Upper lobe of right lung (tissue), 1 donor: ENCODE results near the gene CNPY1. TPM values are rescaled to one million over a fixed set of nuclear protein-coding genes. Genes with fewer than 3 reads are reported as not detected.

Experiments used
- ATAC-seq: fragments of 200-7000 bp; cut with Tn5 transposase; one replicate; pipeline ENCODE4 v1.9.1; 2020; ENCODE audit warnings: mild to moderate bottlenecking, moderate library complexity
- DNase-seq: peaks from one replicate; pipeline ENCODE4 v3.0.0-alpha.2; 2020
- H3K27ac ChIP-seq: fragments of 200-600 bp; one replicate; pipeline ENCODE4 v1.8.0; 2022
- H3K27me3 ChIP-seq: fragments of 200-600 bp; one replicate; pipeline ENCODE4 v1.8.0; 2022; ENCODE audit warnings: mild to moderate bottlenecking
- H3K36me3 ChIP-seq: fragments of 200-600 bp; one replicate; pipeline ENCODE4 v1.8.0; 2022
- H3K4me1 ChIP-seq: fragments of 200-600 bp; one replicate; pipeline ENCODE4 v1.8.0; 2022
- H3K4me3 ChIP-seq: fragments of 200-600 bp; one replicate; pipeline ENCODE4 v1.8.0; 2022; ENCODE audit warnings: mild to moderate bottlenecking
- H3K9me3 ChIP-seq: fragments of 200-600 bp; one replicate; pipeline ENCODE4 v1.8.0; 2022
- intact Hi-C: fragments of 100-400 bp; cut with DNase I; formaldehyde crosslinking; loops from one replicate; pipeline ENCODE4 v1.11.0; 2022
- total RNA-seq: library from RNA; stranded (reverse); fragmentation: NEBNext Ultra II Directional; extraction: Animal tissue kit (Norgen Biotek cat#: 25700); gene quantifications from one replicate; pipeline ENCODE4 v1.2.1, GENCODE V29; 2021
- TF ChIP-seq, protein P1 (sequence below): fragments of 200-600 bp; IDR thresholded peaks from one replicate; pipeline ENCODE4 v1.8.0; 2022; ENCODE audit warnings: antibody characterized with exemption
- donor health status: DM: no; HTN: yes; CAD: no; lungs with severe emphysema.

The CNPY1 gene
- total RNA-seq, 1 donor from 2014 or later = not detected

DNA sequence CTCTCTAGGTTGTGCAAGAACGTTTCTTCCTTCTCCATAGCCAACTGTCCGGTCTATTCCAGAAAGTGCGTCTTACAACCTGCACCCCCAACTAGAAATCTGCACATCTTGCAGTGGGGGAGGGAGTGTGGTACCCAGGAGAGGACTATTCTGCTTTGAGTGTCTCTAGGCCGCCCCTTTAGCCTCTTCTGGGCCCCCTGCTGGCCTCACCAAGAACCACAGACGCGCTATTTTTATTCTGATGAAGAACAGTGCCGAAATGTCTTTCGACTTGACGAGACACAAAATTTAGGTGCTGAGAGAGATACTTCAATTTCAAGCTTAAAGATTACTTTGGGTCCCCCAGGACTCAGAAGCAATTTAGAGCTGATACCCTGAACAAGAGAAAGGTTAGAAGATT is 1.0 kb downstream of the CNPY1 start:
- Histone ChIP-seq H3K36me3 (no peaks in the 10 kb centered on the region), H3K4me3 (no peak overlapping the region), H3K4me1 (no peaks in the 10 kb centered on the region), H3K27me3 (no peaks in the 10 kb centered on the region), H3K27ac (no peak overlapping the region), H3K9me3 (no peaks in the 10 kb centered on the region)
- TF ChIP-seq, protein P1, sequence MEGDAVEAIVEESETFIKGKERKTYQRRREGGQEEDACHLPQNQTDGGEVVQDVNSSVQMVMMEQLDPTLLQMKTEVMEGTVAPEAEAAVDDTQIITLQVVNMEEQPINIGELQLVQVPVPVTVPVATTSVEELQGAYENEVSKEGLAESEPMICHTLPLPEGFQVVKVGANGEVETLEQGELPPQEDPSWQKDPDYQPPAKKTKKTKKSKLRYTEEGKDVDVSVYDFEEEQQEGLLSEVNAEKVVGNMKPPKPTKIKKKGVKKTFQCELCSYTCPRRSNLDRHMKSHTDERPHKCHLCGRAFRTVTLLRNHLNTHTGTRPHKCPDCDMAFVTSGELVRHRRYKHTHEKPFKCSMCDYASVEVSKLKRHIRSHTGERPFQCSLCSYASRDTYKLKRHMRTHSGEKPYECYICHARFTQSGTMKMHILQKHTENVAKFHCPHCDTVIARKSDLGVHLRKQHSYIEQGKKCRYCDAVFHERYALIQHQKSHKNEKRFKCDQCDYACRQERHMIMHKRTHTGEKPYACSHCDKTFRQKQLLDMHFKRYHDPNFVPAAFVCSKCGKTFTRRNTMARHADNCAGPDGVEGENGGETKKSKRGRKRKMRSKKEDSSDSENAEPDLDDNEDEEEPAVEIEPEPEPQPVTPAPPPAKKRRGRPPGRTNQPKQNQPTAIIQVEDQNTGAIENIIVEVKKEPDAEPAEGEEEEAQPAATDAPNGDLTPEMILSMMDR = no peak
- DNase-seq (no peak), ATAC-seq (no peak)
- intact Hi-C loops = no loop called here

DNA sequence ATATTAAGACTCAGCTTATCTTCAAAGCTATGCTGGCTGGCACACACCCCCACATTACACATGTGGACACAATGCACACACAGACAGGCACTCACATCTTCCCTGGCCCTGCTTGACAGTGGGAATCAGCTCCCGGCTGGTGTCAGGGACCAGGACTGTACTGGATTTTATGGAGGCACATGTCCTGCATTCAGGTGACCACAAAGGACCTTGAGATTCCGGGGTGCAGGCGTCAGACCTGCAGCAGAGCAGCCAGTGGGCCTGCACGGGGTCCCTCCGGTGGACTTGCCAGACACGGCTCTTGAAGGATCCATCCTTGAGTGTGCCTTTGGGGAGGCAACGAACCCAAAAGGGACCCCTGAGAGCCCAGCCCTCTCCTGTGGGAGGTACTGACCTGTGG is 1.9 kb downstream of the CNPY1 start:
- H3K4me1 ChIP-seq = no peaks in the 10 kb centered on the region
- TF ChIP-seq, protein P1 = no peak
- ATAC-seq = no peak
- no peak overlapping the region for H3K27ac ChIP-seq
- H3K36me3 ChIP-seq = no peaks in the 10 kb centered on the region
- no peaks in the 10 kb centered on the region for H3K9me3 ChIP-seq
- intact Hi-C loops = no loop called here
- H3K27me3 ChIP-seq = no peaks in the 10 kb centered on the region
- H3K4me3 ChIP-seq = no peak overlapping the region
- no peak for DNase-seq

DNA sequence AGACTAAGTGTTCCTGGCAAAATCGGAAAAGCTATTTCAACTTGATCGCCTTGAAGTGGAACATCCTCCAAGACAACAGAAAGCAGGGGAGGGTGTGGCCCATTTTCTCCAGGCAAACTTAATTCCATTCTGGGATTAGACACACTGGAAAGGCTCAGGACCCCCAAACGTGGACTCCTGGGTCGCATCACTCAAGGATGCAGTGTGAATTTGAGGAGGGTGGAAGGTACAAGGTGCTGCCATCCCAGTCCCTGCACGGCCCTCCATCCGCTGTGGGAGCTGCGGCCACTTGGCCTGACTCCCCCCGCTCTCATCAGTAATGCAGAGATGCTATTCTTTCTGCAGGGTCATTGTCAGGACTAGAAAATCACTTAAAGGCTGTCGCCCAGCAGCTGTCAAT is 2.4 kb downstream of the CNPY1 start:
- intact Hi-C loops = no loop called here
- Histone ChIP-seq H3K4me1 (no peaks in the 10 kb centered on the region), H3K4me3 (no peak overlapping the region), H3K27ac (no peak overlapping the region), H3K36me3 (no peaks in the 10 kb centered on the region), H3K27me3 (no peaks in the 10 kb centered on the region), H3K9me3 (no peaks in the 10 kb centered on the region)
- ATAC-seq = no peak
- TF ChIP-seq, protein P1 = no peak
- DNase-seq = no peak

DNA sequence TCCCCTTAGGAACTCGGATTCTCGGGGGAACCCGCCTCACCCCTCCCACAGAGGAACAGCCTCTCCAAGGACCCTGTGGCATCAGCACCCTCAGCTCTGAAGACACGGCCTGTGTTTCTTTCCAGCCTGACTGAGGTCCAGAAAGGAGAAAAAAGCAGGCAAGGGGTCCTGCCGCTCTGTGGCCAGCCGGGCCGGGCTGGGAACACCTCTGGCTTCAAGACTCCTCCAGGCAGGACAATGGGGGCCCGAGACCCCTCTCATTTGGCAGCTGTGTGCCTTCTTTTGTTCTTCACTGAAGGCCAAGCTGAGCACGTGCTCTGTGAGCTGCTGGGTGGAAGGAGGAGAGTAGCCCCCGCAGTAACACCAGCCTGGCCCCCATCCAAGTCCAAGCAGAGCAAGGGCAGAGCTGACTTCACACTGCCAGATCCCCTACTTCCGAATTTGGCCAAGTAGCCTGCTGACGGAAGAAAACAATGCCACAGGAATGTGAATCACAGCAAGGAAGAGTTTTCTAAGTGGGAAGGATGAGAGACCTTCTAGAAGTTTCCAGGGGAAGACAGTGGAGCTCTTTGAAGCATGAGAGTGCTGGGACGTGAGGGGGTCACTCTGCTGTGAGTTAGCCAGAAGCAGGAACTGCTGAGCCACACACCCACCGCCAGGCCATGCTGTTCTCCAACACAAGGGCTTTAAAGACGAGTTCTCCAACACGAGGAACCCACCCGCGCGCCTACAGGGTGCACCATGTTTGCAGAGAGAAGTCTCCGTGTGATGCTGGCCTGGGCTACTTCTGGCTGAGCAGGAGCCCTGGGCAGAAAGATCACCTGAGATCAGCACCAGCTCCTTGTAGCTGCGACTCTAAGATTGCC is 3.1 kb downstream of the CNPY1 start:
- DNase-seq = no peak
- Histone ChIP-seq H3K4me3 (no peak overlapping the region), H3K9me3 (no peaks in the 10 kb centered on the region), H3K36me3 (no peaks in the 10 kb centered on the region), H3K27me3 (peaks cover 3% of the 10 kb centered on the region), H3K4me1 (no peaks in the 10 kb centered on the region), H3K27ac (no peak overlapping the region)
- TF ChIP-seq, protein P1 = no peak
- intact Hi-C loops = no loop called here
- no peak for ATAC-seq

DNA sequence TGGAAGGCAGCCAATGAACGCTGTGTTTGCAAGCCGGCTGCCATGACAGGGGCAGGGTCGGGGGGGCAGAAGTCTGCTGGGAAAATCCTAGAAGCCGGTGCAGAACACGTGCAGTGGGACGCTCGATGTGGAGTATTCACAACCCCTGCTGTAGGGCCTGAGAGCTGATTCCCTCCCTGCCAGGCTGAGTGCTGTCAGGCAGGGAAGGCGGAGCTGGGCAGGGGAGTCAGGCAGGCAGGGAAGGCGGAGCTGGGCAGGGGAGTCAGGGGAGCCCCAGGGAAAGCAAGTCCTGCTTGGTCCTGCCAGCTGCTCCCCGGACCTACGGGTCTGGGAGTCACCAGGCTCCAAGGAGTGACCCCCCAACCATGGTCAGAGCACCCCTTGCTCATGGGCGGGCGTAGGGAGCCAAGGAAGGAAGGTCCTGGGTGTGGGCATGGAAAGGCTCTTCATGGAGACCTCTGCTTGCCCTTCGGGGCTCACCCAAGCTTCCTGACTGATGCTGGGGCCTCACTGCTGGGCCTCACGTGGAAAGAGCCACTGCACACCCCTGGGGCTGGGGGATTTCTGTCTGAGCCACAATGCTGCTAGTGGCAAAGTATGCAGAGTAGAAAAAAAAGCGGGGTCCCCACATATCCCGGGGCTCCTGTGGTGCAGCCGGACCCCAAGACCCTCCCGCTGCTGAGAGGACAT is 4.2 kb downstream of the CNPY1 start:
- Histone ChIP-seq H3K27ac (no peak overlapping the region), H3K4me1 (no peaks in the 10 kb centered on the region), H3K27me3 (peaks cover 9% of the 10 kb centered on the region), H3K4me3 (no peak overlapping the region), H3K36me3 (no peaks in the 10 kb centered on the region), H3K9me3 (no peaks in the 10 kb centered on the region)
- ATAC-seq (no peak), DNase-seq (no peak)
- intact Hi-C loops = no loop called here
- TF ChIP-seq, protein P1 = no peak
